ENCODE data around the gene ADCY1. TPM values are rescaled to one million over a fixed set of nuclear protein-coding genes. Genes with fewer than 3 reads are reported as not detected.

Gene ADCY1
- total RNA-seq, 2 donors from 2014 or later = 5.7 to 7.4 TPM

DNA sequence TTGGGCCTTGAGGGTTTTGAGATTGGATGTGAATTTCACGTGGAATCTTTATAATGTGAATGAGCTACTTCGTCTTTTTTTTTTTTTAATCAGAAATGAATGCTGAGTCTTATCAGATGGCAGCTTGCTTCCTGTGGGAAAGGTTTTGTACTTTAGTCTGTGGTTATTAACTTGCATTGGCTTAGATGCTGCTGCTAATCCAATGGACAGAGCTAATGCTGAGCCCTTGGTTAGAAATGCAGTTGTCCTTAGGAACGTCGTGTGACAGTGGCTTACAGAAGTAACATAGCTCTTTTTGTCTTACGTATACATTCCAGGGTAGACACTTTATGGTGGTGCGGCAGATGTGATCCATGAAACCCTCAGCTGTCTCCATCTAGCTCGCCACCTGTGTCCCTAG lies 32.8 kb downstream of the ADCY1 start:
- ATAC-seq (no peak), DNase-seq (no peak)
- intact Hi-C loops (cut with DNase I) = no loop called here

DNA sequence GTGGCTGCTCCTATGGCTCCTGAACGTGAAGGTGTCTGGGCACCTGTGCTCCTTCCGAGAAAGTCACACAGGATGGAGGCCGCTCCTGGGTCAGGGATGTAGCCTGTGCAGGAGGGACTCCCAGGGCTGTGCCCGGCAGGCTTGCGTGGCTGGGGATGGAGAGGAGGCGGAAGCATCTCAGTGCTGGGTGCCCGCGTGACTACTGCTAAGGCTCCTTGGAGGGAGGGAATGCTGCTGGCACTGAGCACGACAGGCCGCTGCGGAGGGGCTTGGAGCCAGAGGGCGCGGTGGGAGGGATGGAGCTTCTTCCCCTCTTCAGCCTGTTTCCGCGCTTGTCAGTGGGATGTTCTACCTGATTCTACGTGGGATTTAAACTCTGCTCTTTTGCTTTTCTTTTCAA lies 35.0 kb downstream of the ADCY1 start:
- intact Hi-C loops (cut with DNase I) = no loop called here
- ATAC-seq (no peak), DNase-seq (no peak)

DNA sequence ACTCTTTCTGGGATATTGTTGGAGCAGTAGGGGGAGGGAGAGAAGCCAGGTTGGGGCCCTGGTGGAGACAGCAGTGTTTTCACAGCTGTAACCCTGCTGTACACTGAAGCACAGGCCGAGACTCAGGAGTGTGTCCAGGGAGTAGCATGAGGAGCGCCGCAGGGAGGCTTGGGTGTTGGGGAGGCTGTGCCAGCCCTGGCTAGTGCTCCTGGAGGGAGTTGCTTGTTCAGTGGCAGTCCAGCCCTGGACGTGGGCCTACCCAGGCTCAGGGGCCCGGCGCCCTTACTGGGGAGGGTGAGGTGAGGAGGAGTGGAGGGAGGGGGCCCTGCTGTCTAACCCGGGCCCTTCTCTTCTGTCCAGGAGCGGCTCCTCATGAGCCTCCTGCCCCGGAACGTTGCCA lies 35.9 kb downstream of the ADCY1 start:
- no peak for ATAC-seq
- no peak for DNase-seq
- intact Hi-C loops (cut with DNase I) = loop anchor here in 1 of 2 donors (10.0 kb wide), 1 partner anchor 185 kb away; no protein-coding TSS in a partner anchor

DNA sequence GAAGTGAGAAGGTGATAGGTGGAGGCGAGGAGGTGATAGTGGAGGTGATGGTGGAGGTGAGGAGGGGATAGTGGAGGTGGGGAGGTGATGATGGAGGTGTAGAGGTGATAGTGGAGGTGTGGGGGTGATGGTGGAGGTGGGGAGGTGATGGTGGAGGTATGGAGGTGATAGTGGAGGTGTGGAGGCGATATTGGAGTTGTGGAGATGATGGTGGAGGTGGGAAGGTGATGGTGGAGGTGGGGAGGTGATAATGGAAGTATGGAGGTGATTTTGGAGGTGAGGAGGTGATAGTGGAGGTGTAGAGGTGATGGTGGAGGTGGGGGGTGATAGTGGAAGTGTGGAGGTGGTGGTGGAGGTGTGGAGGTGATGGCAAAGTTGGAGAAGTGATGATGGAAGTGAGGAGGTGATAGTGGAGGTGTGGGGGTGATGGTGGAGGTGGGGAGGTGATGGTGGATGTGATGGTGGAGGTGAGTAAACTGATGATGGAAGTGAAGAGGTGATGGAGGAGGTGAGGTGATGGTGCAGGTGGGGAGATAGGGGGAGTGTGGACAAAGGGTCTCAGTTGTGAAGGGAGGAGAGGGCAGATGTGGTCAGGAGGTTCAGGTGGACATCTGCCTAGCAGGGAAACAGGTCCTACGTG lies 36.6 kb downstream of the ADCY1 start:
- DNase-seq = no peak
- intact Hi-C loops (cut with DNase I) = loop anchor here in 1 of 2 donors (10.0 kb wide), 1 partner anchor 186 kb away; no protein-coding TSS in a partner anchor
- ATAC-seq = no peak

DNA sequence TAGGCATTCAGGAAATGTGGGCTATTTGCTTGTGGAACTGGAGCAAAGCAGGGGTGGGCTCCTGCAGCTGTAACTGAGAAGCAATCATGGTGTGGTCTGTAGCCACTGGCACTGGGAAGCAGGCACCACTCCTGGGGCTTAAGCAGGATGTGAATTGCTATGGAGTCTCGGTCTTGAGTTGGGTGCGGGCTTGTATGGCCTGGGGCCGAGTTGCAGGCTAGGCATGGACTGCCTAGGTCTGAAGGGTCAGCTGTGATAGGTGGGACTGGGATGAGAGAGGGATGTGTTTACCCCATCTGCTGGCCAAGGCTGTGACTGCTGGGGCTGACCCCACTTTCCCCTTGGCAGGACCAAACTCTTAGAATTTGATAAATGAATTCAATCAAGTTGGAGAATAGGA lies 43.0 kb downstream of the ADCY1 start:
- ATAC-seq = no peak
- intact Hi-C loops (cut with DNase I) = loop anchor here in 1 of 2 donors (10.0 kb wide), 1 partner anchor 192 kb away; no protein-coding TSS in a partner anchor

DNA sequence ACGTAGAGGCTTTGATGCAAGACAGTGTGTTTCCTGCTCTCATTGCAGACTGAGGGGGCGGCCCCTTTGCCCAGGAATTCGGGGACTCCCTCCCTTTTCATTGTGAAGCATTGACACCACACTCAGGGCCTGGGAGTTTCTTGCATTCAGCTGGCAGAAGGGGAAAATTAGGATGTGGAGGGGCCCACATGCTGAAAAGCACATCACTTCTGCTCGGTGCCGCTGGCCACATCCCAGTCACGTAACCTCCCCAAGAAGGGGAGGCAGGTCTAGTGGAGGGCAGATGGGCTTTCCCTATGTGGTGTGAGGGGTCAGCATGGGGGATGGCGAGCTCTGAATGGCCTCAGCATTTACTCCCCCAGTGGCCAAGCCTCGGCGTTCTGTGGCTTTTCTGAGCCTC lies 47.9 kb downstream of the ADCY1 start:
- ATAC-seq = no peak
- no peak for DNase-seq
- intact Hi-C loops (cut with DNase I) = no loop called here

More for the DNA sequence above, 43.0 kb downstream of the ADCY1 start:
- no peak for DNase-seq

DNA sequence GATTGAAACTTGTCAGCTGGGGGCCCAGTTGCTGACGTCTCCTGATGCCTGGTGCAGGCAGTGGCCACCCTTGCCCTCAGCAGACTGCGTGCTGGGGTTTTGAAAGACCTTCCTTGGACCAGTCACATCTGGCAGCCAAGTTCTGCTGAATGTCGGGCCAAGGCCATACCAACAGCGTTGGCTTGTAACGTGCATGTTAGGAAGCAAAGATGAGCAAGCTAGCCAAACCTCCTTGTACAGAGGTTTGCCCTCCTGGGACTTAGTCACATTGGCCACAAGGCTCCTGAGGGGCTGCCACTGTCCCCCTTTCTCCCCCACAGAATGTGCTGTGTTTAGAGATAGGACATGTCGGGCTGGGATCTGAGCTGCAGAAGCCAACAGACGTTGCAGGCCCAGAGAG lies 49.0 kb downstream of the ADCY1 start:
- DNase-seq (no peak), ATAC-seq (no peak)
- intact Hi-C loops (cut with DNase I) = no loop called here

DNA sequence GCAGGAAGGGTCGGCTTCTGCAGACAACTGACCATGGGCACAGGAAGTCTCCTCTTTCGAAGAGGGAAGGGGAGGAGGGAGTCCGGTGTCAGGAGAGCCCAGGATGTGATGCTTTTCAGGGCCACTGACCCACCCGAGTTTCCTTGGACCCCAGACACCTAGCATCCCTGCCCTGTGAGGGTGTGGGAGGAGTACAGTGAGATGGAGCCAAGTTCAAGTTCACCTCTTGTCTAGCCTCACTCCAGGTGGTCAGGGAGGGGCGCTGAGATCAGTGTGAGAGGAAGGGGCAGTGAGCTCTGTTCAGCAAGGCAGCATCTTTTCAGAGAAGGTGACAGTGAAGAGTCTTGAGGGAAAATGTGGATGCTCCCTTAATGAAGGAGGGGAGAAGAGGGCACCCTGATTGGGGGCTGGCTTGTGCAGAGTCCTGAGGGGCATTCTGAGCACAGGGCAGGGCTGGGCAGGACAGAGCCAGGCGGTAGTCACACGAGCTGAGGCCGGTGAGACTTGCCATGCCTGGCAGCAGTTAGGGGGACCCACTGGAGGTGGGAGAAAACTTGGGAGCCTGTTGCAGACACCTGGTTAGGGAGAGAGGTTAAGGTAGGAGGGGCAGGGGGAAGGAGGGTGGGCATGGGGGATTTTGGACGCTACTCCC lies 49.7 kb downstream of the ADCY1 start:
- intact Hi-C loops (cut with DNase I) = no loop called here
- ATAC-seq = no peak
- no peak for DNase-seq

GRCh38 chr7:45624392-45624760 lies 50.2 kb downstream of the ADCY1 start:
- ATAC-seq (no peak), DNase-seq (no peak)
- intact Hi-C loops (cut with DNase I) = no loop called here

GRCh38 chr7:45625067-45625466 lies 50.9 kb downstream of the ADCY1 start:
- DNase-seq (no peak), ATAC-seq (no peak)
- intact Hi-C loops (cut with DNase I) = no loop called here

DNA sequence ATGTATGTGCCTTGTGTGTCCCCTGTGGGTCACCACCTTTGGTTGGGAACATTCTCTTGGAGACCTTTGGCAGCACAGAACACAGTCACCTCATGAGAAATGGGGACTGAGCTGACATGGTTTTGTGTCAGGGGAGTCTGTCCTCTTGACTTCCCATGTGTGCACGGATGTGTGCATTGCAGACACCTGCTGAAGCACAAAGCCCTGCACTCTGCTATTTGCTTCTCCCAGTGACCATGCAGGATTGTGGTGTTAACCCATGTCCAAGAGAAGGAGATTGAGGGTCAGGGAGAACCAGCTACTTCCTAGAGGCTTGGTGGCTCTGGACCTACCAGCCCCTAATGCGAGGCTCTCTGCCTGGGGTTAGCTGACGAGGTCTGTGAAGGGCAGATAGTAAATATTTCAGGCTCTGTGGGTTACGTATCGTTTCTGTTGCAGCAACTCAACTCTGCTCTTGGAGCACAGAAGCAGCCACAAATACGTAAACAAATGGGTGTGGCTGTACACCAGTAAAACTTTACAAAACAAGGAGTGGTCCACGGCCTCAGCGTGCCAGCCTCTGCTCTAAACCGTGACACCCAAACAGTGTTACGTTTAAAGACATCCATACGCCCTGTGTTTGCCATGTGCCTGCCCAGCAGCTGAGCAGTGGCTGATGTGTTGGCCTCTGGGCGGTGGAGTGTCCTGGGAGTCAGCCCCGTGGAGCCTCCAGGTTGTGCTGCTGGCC lies 51.7 kb downstream of the ADCY1 start:
- intact Hi-C loops (cut with DNase I) = no loop called here
- DNase-seq = no peak
- no peak for ATAC-seq

DNA sequence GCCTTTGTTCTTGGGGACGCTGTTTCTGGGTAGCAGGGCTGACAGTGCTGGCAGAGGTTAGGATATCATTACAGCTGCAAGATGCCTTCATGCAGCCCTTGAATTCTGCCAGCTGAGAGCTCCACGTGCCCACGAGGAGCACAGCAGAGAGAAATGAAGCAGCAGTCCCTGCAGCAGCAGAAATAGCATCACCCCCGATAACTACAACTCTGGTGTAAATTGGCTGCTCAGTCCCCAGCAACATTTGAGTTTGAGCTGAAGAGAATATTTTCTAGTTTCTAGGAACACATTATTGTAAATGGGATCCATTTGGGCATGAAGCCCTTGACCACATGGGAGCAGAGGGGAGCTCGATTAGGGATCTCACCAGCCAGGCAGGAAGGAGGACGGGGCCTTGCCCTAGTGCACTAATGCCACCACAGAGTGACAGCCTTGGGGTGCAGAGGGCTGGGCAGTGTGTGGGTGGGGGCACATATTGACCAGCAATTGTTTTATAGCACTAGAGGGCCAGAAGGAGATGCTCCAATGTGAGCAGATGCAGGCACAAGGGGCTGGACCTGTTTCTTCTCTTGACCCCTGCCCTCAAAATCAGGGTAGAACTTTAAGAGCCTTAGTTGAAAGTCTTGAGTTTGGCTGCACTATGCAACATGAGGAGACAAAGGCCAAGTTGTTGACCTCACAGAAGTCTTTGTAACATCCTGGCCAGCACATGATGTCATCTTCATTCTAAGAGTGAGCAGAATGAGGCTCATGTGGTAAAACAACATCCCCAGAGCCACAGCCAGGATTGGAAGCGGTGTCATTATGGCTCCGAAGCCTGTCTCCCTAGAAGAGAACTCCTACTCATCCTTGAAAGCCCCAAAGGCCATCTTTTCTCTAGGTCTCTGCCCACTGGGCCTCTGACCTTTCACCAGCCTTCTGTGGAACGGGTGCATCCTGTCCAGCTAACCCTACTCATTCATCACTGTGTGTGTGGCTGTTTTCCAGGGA lies 52.6 kb downstream of the ADCY1 start:
- intact Hi-C loops (cut with DNase I) = no loop called here
- ATAC-seq (no peak), DNase-seq (no peak)

- DNase-seq = no peak
- intact Hi-C loops (cut with DNase I) = no loop called here
- no peak for ATAC-seq
Observed at GRCh38 chr7:45627691-45628456, 53.7 kb downstream of the ADCY1 start.

- intact Hi-C loops (cut with DNase I) = no loop called here
- no peak for ATAC-seq
- no peak for DNase-seq
Observed at GRCh38 chr7:45631569-45631968, 57.4 kb downstream of the ADCY1 start.

GRCh38 chr7:45636733-45637132 lies 62.6 kb downstream of the ADCY1 start:
- intact Hi-C loops (cut with DNase I) = no loop called here
- ATAC-seq (no peak), DNase-seq (no peak)

GRCh38 chr7:45638916-45639315 lies 64.7 kb downstream of the ADCY1 start:
- ATAC-seq (no peak), DNase-seq (no peak)
- intact Hi-C loops (cut with DNase I) = no loop called here

DNA sequence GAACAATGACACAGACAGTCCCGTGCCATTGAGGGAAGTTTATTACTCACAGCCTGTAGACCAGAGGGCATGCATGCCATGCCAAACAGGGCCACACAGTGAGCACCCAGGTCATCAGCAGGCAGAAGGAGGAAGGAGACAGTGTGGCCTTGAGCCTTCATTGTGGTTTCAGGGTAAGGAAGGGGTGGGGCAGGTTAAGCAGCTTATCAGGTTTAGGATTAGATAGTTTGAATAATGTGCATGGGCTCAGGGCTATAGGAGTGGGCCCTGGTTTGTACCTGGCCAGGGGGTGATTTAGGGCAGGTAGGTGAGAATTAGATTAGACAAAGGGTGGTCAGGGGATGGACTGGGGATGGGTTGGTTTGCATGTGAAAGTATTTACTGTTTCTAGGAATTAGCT lies 67.9 kb downstream of the ADCY1 start:
- DNase-seq = no peak
- intact Hi-C loops (cut with DNase I) = no loop called here
- ATAC-seq = no peak

GRCh38 chr7:45643630-45644029 lies 69.5 kb downstream of the ADCY1 start:
- intact Hi-C loops (cut with DNase I) = no loop called here
- no peak for ATAC-seq
- no peak for DNase-seq

GRCh38 chr7:45644237-45644636 lies 70.1 kb downstream of the ADCY1 start:
- intact Hi-C loops (cut with DNase I) = no loop called here
- ATAC-seq = no peak
- DNase-seq = no peak

Data from left cardiac atrium (tissue), 4 donors.